CD4-positive, alpha-beta T cell (primary cell): Measurements from ENCODE around the gene SYCE3. TPM values are rescaled to one million over a fixed set of nuclear protein-coding genes. Genes with fewer than 3 reads are reported as not detected.
A peak's percentile ranks its signal among the peaks of the same experiment; 100 is the strongest.

Experiments
- ATAC-seq: fragments of 200-7000 bp; cut with Tn5 transposase; one replicate; pipeline ENCODE4 v1.10.0; 2022; ENCODE audit warnings: mild to moderate bottlenecking; ENCODE audit not compliant: poor library complexity
- CTCF ChIA-PET: fragments of 350-600 bp; sonication (Branson Sonifier 250); formaldehyde crosslinking; loops from one replicate; lab custom pipeline; 2021; ENCODE audit warnings: antibody characterized with exemption, inconsistent platforms; lab: Charles Lee
- POLR2A ChIA-PET: fragments of 350-600 bp; sonication (Branson Sonifier 250); formaldehyde crosslinking; loops from one replicate; lab custom pipeline; 2021; ENCODE audit warnings: antibody characterized with exemption, inconsistent platforms; lab: Charles Lee
- DNase-seq, 14 experiments: peaks; one replicate each; pipeline ENCODE4 v3.0.0-alpha.2; 2013 to 2020; ENCODE audit warnings: mixed read lengths in 2 of 14
- H3K27ac ChIP-seq, 2 donors: one replicate each; pipeline versions ENCODE4 v1.5.1 to v1.7.0; 2013; ENCODE audit warnings: low read length in 2 of 2, low read depth in 1 of 2, mild to moderate bottlenecking in 1 of 2
- H3K27me3 ChIP-seq, 2 experiments: 1 replicate in 1 of 2; 2 replicates in 1 of 2; pipeline versions ENCODE4 v1.6.1 to v1.7.0; 2013; ENCODE audit warnings: low read length in 2 of 2, control low read depth in 1 of 2, mild to moderate bottlenecking in 1 of 2, moderate library complexity in 1 of 2; ENCODE audit not compliant: insufficient read depth in 2 of 2, control insufficient read depth in 1 of 2
- H3K36me3 ChIP-seq: one replicate; pipeline ENCODE4 v1.6.1; 2013; ENCODE audit warnings: low read length, control low read depth; ENCODE audit not compliant: insufficient read depth
- H3K4me1 ChIP-seq: one replicate; pipeline ENCODE4 v1.6.1; 2013; ENCODE audit warnings: low read length, control low read depth; ENCODE audit not compliant: insufficient read depth
- H3K4me3 ChIP-seq: one replicate; pipeline ENCODE4 v1.5.1; 2013; ENCODE audit warnings: mild to moderate bottlenecking, low read length, moderate library complexity
- H3K9me3 ChIP-seq, 2 experiments: 1 replicate in 1 of 2; 2 replicates in 1 of 2; pipeline versions ENCODE4 v1.6.1 to v1.7.0; 2013; ENCODE audit warnings: low read length in 2 of 2, mild to moderate bottlenecking in 2 of 2, control low read depth in 1 of 2, moderate library complexity in 1 of 2; ENCODE audit not compliant: control insufficient read depth in 1 of 2, insufficient read depth in 1 of 2
- H3K27ac Mint-ChIP-seq: one replicate; pipeline ENCODE4 v1.8.0; 2020; ENCODE audit warnings: mixed read lengths
- H3K27me3 Mint-ChIP-seq: one replicate; pipeline ENCODE4 v1.8.0; 2021; ENCODE audit warnings: mixed read lengths
- H3K36me3 Mint-ChIP-seq: one replicate; pipeline ENCODE4 v1.8.0; 2021; ENCODE audit warnings: low read depth, mixed read lengths
- H3K4me1 Mint-ChIP-seq: one replicate; pipeline ENCODE4 v1.8.0; 2021; ENCODE audit warnings: low read depth, mixed read lengths
- H3K4me3 Mint-ChIP-seq: one replicate; pipeline ENCODE4 v1.8.0; 2020; ENCODE audit warnings: mild to moderate bottlenecking, mixed read lengths
- H3K9me3 Mint-ChIP-seq: one replicate; pipeline ENCODE4 v1.8.0; 2020; ENCODE audit warnings: mixed read lengths
- CTCF ChIP-seq: fragments of 200-600 bp; IDR thresholded peaks from one replicate; pipeline ENCODE4 v1.8.0; 2022; ENCODE audit warnings: antibody characterized with exemption, mild to moderate bottlenecking
- intact Hi-C, 2 experiments: fragments of 100-400 bp; cut with DNase I in 1 of 2; cut with micrococcal nuclease in 1 of 2; formaldehyde crosslinking; loops; one replicate each; pipeline versions ENCODE4 v1.15.1 to v1.9.0; 2023 to 2025; cut with DNase I, micrococcal nuclease
- polyA plus RNA-seq, 2 donors: library from polyadenylated mRNA; unstranded; fragments of 120-200 nt; gene quantifications; one replicate each; pipeline ENCODE4 v1.2.1, GENCODE V29; 2013
- total RNA-seq, 174 experiments: library from RNA in 2 of 174; stranded (reverse) in 2 of 174; gene quantifications; one replicate each; pipeline ENCODE4 v1.2.3 and lab custom pipeline; 2021 to 2026

SYCE3 gene
- not detected for total RNA-seq
- polyA plus RNA-seq (2013, experiment 1 of 2), result not detected
- polyA plus RNA-seq (2013, experiment 2 of 2), result not detected
- total RNA-seq (lab: John Stamatoyannopoulos, UW), result 0 to 0.20 (median 0) reads per million in 172 experiments

DNA sequence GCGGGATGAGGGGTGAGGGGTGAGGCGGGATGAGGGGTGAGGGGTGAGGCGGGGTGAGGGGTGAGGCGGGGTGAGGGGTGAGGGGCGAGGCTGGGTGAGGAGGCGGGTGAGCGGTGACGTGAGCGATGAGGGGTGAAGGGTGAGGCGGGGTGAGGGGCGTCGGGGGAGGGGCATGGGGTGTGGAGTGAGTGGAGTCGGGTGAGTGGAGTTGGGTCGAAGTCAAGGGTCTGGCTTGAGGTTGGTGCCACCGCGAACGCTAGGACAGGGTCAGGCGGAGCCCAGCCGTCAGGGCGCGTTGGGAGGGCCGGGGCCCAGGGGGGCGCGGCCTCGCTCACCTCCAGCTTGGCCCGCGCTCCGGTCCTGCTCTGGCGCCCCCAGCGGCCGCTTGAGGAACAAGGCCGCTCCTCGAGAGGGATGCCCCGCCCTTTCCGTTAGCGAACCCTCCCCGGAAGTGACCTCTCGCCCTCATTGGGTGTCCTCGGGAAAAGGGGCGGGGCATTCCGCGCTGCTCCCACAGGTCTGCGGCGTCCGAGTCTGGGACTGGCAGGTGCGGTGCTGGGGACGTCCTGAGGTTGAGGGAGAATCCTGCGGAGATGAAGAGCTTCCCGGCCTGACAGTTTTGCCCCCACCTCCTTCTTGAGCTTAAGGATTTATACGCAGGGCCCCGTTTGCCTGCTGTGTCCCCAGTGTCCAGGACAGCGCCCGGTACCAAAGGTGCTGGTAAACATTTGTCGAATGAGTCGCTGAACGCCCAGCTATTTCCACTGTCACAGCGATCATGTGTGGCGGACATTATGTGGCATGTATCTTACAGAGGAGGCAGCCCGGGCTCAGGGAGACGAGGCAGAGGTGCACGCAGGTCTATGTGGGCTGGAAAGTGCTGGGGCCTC, at the start of gene SYCE3:
Gene SYCE3, minus strand, starts transcription at position 397 of the 890 bp plus-strand sequence. CDS start 6,514 bp downstream, outside the sequence.
- Histone ChIP-seq H3K27ac (no peak within 1 kb of the TSS), H3K27me3 (no peaks in the 10 kb centered on the region), H3K9me3 (no peaks in the 10 kb centered on the region), H3K4me1 (peaks cover 10% of the 10 kb centered on the region), H3K36me3 (no peaks in the 10 kb centered on the region), H3K4me3 (peak within 1 kb of the TSS; percentile 84)
- H3K27ac Mint-ChIP-seq, result peak within 1 kb of the TSS; percentile 85
- H3K4me3 Mint-ChIP-seq, result peak within 1 kb of the TSS; percentile 96
- peak; percentile 94 for ATAC-seq
- peaks cover 16% of the 10 kb centered on the region for H3K4me1 Mint-ChIP-seq
- TF ChIP-seq CTCF, result peak; percentile 84
- DNase-seq, result peak; percentile 93 to 99 (median 96)
- H3K27me3 Mint-ChIP-seq, result no peaks in the 10 kb centered on the region
- POLR2A ChIA-PET, result interaction anchor here (0.6 to 4.2 kb wide), 16 partner anchors 14 to 371 kb away, joined by 3 to 56 read pairs (median 6); partner anchors contain the start of genes CHKB, LMF2, MAPK8IP2 and NCAPH2
- CTCF ChIA-PET, result interaction anchor here (0.6 to 3.7 kb wide), 24 partner anchors 9 to 318 kb away, joined by 3 to 70 read pairs (median 5); partner anchors contain the start of genes ARSA, CPT1B, KLHDC7B and LMF2
- H3K36me3 Mint-ChIP-seq, result no peaks in the 10 kb centered on the region
- no peaks in the 10 kb centered on the region for H3K9me3 Mint-ChIP-seq
- intact Hi-C loops, result loop anchor here (1.0 to 5.0 kb wide), 6 partner anchors 18 to 54 kb away; partner anchors contain the start of genes CHKB (in 1 of the 2), KLHDC7B (in 1 of the 2), NCAPH2 (in 1 of the 2) and SCO2 (in 1 of the 2)

- POLR2A ChIA-PET, result no interaction called here
- CTCF ChIA-PET, result interaction anchor here (1.2 kb wide), 1 partner anchor 87 kb away, joined by 4 read pairs; the partner anchor contains the start of gene SCO2
- H3K4me3 Mint-ChIP-seq, result no peak overlapping the region
- Histone ChIP-seq H3K9me3 (no peaks in the 10 kb centered on the region), H3K27me3 (peaks cover under 1 to 8% of the 10 kb centered on the region in 2 experiments), H3K27ac (no peak overlapping the region), H3K4me1 (peaks cover 4% of the 10 kb centered on the region), H3K36me3 (no peaks in the 10 kb centered on the region), H3K4me3 (no peak overlapping the region)
- H3K27me3 Mint-ChIP-seq, result peaks cover 31% of the 10 kb centered on the region
- intact Hi-C loops, result loop anchor here in 1 of 2 experiments (10.0 kb wide), 1 partner anchor 337 kb away; the partner anchor contains the start of gene MAPK11
- no peaks in the 10 kb centered on the region for H3K9me3 Mint-ChIP-seq
- H3K36me3 Mint-ChIP-seq, result no peaks in the 10 kb centered on the region
- DNase-seq (no peak), ATAC-seq (no peak)
- no peak for TF ChIP-seq CTCF
- no peaks in the 10 kb centered on the region for H3K4me1 Mint-ChIP-seq
- no peak overlapping the region for H3K27ac Mint-ChIP-seq
These were observed 49.4 kb upstream of the SYCE3 start for GRCh38 chr22:50612168-50612527.

DNA sequence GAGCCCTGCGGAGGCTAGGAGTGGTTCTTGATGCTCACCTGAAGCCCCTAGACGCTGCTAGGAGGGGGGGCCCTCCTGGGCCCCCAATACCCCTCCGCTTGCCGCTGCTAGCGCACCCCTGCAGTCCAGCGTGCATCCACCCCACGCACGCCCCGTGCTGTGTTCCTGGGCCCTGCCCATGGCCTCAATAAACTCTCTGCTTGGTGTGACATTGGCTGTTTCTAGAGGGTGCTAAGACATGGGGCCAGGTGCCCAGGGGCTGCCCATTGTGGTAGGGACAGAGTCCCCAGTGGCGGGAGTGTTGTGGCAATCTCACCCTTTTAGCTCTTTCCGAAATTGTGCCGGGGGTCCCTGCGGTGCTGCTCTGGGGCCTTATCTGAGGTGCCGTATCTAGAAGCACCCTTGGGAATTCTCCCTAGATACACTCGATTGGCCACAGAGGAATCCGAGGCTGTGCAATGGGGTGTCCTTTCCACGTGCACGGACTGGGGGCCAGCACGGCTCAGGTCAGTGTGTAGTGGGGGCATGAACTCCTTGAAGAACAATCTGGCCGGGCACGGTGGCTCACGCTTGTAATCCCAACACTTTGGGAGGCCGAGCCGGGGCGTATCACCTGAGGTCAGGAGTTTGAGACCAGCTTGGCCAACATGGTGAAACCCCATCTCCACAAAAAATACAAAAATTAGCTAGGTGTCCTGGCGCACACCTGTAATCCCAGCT, 48.8 kb upstream of the SYCE3 start:
- TF ChIP-seq CTCF, result no peak
- H3K36me3 Mint-ChIP-seq, result no peaks in the 10 kb centered on the region
- no peaks in the 10 kb centered on the region for H3K4me1 Mint-ChIP-seq
- ChIA-PET CTCF (no interaction called here), POLR2A (no interaction called here)
- Histone ChIP-seq H3K4me1 (peaks cover 4% of the 10 kb centered on the region), H3K27me3 (peaks cover 7 to 13% of the 10 kb centered on the region in 2 experiments), H3K27ac (no peak overlapping the region), H3K4me3 (no peak overlapping the region), H3K36me3 (no peaks in the 10 kb centered on the region), H3K9me3 (no peaks in the 10 kb centered on the region)
- peaks cover 33% of the 10 kb centered on the region for H3K27me3 Mint-ChIP-seq
- DNase-seq, result no peak
- H3K4me3 Mint-ChIP-seq, result no peak overlapping the region
- ATAC-seq, result no peak
- no peaks in the 10 kb centered on the region for H3K9me3 Mint-ChIP-seq
- intact Hi-C loops, result loop anchor here in 1 of 2 experiments (10.0 kb wide), 1 partner anchor 337 kb away; the partner anchor contains the start of gene MAPK11
- H3K27ac Mint-ChIP-seq, result no peak overlapping the region
